Measurements from ENCODE around the gene TRNP1. TPM values are rescaled to one million over a fixed set of nuclear protein-coding genes. Genes with fewer than 3 reads are reported as not detected.

Gene TRNP1
- total and polyA plus RNA-seq, 4 donors: 0.97 to 10.0 (median 2.4) TPM

DNA sequence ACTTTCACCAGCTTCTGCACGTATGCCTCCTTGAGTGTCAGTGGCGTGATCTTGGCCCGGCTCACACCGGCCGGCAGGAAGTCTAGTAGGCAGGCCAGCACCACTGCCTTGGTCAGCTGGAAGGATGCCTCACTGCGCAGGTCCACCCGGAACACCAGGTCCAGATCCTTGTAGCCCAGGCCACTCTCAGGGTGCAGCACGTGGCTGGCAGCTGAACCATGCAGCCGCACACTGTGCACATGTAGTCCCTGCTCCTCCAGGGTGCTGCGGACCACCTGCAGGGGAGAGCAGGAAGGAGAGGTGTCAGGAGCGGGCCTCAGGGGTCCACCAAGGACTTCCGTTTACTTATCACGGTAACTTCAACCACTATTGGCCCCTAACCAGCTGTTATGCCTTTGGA, 13.2 kb downstream of the TRNP1 start:
- no peak for DNase-seq (ENCODE audit: low spot score)
- Histone ChIP-seq H3K9ac (ENCODE audit: low read depth in 1 of 2, low read length in 2 of 2) (no peak overlapping the region), H3K4me3 (ENCODE audit: low read depth in 1 of 3, low read length in 3 of 3) (no peak overlapping the region), H3K9me3 (ENCODE audit: control insufficient read depth in 4 of 4, low read length in 3 of 4) (no peaks in the 10 kb centered on the region), H3K27me3 (ENCODE audit: control insufficient read depth in 4 of 4, insufficient read depth in 4 of 4, low read length in 3 of 4) (no peaks in the 10 kb centered on the region), H3K4me1 (ENCODE audit: control insufficient read depth in 4 of 4, insufficient read depth in 4 of 4, low read length in 3 of 4) (no peaks in the 10 kb centered on the region), H3K36me3 (ENCODE audit: control insufficient read depth in 4 of 4, insufficient read depth in 3 of 4, low read depth in 1 of 4, low read length in 3 of 4) (no peaks in the 10 kb centered on the region), H3K27ac (ENCODE audit: low read depth in 1 of 2, low read length in 2 of 2) (no peak overlapping the region)
- TF ChIP-seq FOXA2 (IDR thresholded peaks at IDR 0.05): no peak
- no peak for TF ChIP-seq YY1 (IDR thresholded peaks at IDR 0.05)
- no peak for TF ChIP-seq HNF4G (IDR thresholded peaks at IDR 0.05)
- TF ChIP-seq EGR1 (IDR thresholded peaks at IDR 0.05; ENCODE audit: low read depth in 2 of 2): no peak
- no peak for TF ChIP-seq NR2F2 (IDR thresholded peaks at IDR 0.05)
- no peak for TF ChIP-seq GABPA (IDR thresholded peaks at IDR 0.05 in 1 of 2, conservative IDR thresholded peaks at IDR 0.05 in 1 of 2)
- no peak for TF ChIP-seq SP1 (IDR thresholded peaks at IDR 0.05)
- no peak for TF ChIP-seq ATF3 (IDR thresholded peaks at IDR 0.05)
- TF ChIP-seq RXRA (IDR thresholded peaks at IDR 0.05): no peak
- TF ChIP-seq, protein P1, sequence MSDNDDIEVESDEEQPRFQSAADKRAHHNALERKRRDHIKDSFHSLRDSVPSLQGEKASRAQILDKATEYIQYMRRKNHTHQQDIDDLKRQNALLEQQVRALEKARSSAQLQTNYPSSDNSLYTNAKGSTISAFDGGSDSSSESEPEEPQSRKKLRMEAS (IDR thresholded peaks at IDR 0.05): no peak
- TF ChIP-seq HNF4A (conservative IDR thresholded peaks at IDR 0.05): no peak
- TF ChIP-seq TAF1 (conservative IDR thresholded peaks at IDR 0.05): no peak
- 89% methylated on average over 13 of the region's 13 CpGs for WGBS

DNA sequence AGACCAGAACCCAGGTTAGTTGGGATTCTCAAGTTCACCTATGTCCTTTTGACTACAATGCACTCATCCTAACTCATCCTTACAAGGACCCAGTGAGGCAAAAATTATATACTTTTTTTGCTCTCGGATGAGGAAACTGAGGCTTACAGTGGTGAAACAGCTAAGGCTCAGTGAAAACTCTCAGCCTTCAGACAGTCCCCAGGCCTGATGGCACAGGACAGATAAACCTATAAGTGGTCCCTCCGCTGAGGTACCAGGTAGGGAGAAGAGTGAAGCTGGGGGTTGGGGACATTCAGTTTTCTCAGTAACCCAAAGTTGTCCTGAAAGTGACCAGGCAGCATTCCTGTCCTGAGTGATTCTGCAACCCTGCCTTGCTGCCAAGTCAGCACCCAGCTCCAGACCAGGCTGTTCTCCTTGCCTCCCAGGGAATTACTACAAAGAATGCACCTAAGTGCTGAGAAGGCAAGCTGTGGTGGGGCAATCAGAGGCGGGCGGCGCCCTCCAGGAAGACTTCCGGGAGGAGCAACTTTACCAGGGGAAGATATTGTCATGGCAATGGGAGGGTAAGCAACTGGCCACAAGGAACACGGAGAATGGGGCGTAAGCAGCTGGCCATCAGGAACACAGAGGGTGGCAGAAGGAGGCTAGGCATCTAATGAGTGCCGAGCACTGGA, 14.6 kb downstream of the TRNP1 start:
- 77% methylated on average over 9 of the region's 9 CpGs for WGBS
- no peak overlapping the region for H3K4me3 ChIP-seq (ENCODE audit: low read depth in 1 of 3, low read length in 3 of 3)
- no peaks in the 10 kb centered on the region for H3K27me3 ChIP-seq (ENCODE audit: control insufficient read depth in 4 of 4, insufficient read depth in 4 of 4, low read length in 3 of 4)
- no peaks in the 10 kb centered on the region for H3K36me3 ChIP-seq (ENCODE audit: control insufficient read depth in 4 of 4, insufficient read depth in 3 of 4, low read depth in 1 of 4, low read length in 3 of 4)
- H3K9me3 ChIP-seq (ENCODE audit: control insufficient read depth in 4 of 4, low read length in 3 of 4): no peaks in the 10 kb centered on the region
- H3K4me1 ChIP-seq (ENCODE audit: control insufficient read depth in 4 of 4, insufficient read depth in 4 of 4, low read length in 3 of 4): peaks cover 0 to 11% (median 4%) of the 10 kb centered on the region in 4 donors
- TF ChIP-seq SP1 (IDR thresholded peaks at IDR 0.05): peak; percentile 25
- no peak for TF ChIP-seq HNF4A (conservative IDR thresholded peaks at IDR 0.05)
- no peak overlapping the region for H3K9ac ChIP-seq (ENCODE audit: low read depth in 1 of 2, low read length in 2 of 2)
- no peak for DNase-seq (ENCODE audit: low spot score)
- H3K27ac ChIP-seq (ENCODE audit: low read depth in 1 of 2, low read length in 2 of 2): no peak overlapping the region

GRCh38 chr1:27009601-27010197, 16.2 kb downstream of the TRNP1 start:
- no peak overlapping the region for H3K4me3 ChIP-seq (ENCODE audit: low read depth in 1 of 3, low read length in 3 of 3)
- H3K36me3 ChIP-seq (ENCODE audit: control insufficient read depth in 4 of 4, insufficient read depth in 3 of 4, low read depth in 1 of 4, low read length in 3 of 4): no peaks in the 10 kb centered on the region
- no peak for TF ChIP-seq GABPA (IDR thresholded peaks at IDR 0.05 in 1 of 2, conservative IDR thresholded peaks at IDR 0.05 in 1 of 2)
- TF ChIP-seq, protein P1 (IDR thresholded peaks at IDR 0.05): no peak
- TF ChIP-seq JUND (IDR thresholded peaks at IDR 0.05): no peak
- TF ChIP-seq, protein P2, sequence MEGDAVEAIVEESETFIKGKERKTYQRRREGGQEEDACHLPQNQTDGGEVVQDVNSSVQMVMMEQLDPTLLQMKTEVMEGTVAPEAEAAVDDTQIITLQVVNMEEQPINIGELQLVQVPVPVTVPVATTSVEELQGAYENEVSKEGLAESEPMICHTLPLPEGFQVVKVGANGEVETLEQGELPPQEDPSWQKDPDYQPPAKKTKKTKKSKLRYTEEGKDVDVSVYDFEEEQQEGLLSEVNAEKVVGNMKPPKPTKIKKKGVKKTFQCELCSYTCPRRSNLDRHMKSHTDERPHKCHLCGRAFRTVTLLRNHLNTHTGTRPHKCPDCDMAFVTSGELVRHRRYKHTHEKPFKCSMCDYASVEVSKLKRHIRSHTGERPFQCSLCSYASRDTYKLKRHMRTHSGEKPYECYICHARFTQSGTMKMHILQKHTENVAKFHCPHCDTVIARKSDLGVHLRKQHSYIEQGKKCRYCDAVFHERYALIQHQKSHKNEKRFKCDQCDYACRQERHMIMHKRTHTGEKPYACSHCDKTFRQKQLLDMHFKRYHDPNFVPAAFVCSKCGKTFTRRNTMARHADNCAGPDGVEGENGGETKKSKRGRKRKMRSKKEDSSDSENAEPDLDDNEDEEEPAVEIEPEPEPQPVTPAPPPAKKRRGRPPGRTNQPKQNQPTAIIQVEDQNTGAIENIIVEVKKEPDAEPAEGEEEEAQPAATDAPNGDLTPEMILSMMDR (IDR thresholded peaks at IDR 0.05; ENCODE audit: low read depth, low read length, missing input control): no peak
- TF ChIP-seq HNF4G (IDR thresholded peaks at IDR 0.05): no peak
- no peak for TF ChIP-seq YY1 (IDR thresholded peaks at IDR 0.05)
- TF ChIP-seq HNF4A (conservative IDR thresholded peaks at IDR 0.05): no peak
- TF ChIP-seq EGR1 (IDR thresholded peaks at IDR 0.05; ENCODE audit: low read depth in 2 of 2): no peak
- TF ChIP-seq NR2F2 (IDR thresholded peaks at IDR 0.05): no peak
- no peak for TF ChIP-seq TAF1 (conservative IDR thresholded peaks at IDR 0.05)
- TF ChIP-seq RAD21 (IDR thresholded peaks at IDR 0.05): no peak
- TF ChIP-seq FOXA2 (IDR thresholded peaks at IDR 0.05): no peak
- TF ChIP-seq FOXA1 (IDR thresholded peaks at IDR 0.05): no peak
- no peak overlapping the region for H3K27ac ChIP-seq (ENCODE audit: low read depth in 1 of 2, low read length in 2 of 2)
- 80% methylated on average over 6 of the region's 6 CpGs for WGBS
- H3K9ac ChIP-seq (ENCODE audit: low read depth in 1 of 2, low read length in 2 of 2): no peak overlapping the region
- H3K4me1 ChIP-seq (ENCODE audit: control insufficient read depth in 4 of 4, insufficient read depth in 4 of 4, low read length in 3 of 4): peaks cover 0 to 13% (median 5%) of the 10 kb centered on the region in 4 donors
- H3K27me3 ChIP-seq (ENCODE audit: control insufficient read depth in 4 of 4, insufficient read depth in 4 of 4, low read length in 3 of 4): no peaks in the 10 kb centered on the region
- no peaks in the 10 kb centered on the region for H3K9me3 ChIP-seq (ENCODE audit: control insufficient read depth in 4 of 4, low read length in 3 of 4)
- DNase-seq (ENCODE audit: low spot score): no peak
